Epithelial cell of umbilical artery (primary cell): ENCODE results near the gene CAMKMT. TPM values are rescaled to one million over a fixed set of nuclear protein-coding genes. Genes with fewer than 3 reads are reported as not detected.

ENCODE experiments used
- total RNA-seq: library from RNA; depleted of rRNA; stranded (reverse); fragments of >200 nt; gene quantifications from 2 replicates; pipeline ENCODE4 v1.2.3, GENCODE V29; 2014

Gene CAMKMT
- 6.5 TPM in 2 replicates for total RNA-seq

GRCh38 chr2:44361330-44362206 lies at the start of gene CAMKMT, which contains the start of gene PREPL:
Gene CAMKMT, plus strand, starts transcription at chr2:44361947.
Gene PREPL, minus strand, starts transcription at chr2:44361494. Its CDS starts 15,152 bp downstream, at chr2:44346342.

Other genes with a start within 250 kb of the CAMKMT start
- 16.6 and 26.1 TPM in 2 replicates for gene PPM1B, start 193.1 kb upstream of the CAMKMT start, total RNA-seq
- not detected in 2 replicates for gene SLC3A1, start 86.5 kb upstream of the CAMKMT start, total RNA-seq
- 24.7 and 31.9 TPM in 2 replicates for gene PREPL, start 453 bp upstream of the CAMKMT start, total RNA-seq